ENCODE results near the gene AGAP2.

- TF ChIP-seq CTCF (IDR thresholded peaks at IDR 0.05) (no peak), POLR2A (IDR thresholded peaks at IDR 0.05) (no peak)
Observed at GRCh38 chr12:57694459-57695019, 44.0 kb downstream of the AGAP2 start.
